WTC11 (cell line): Measurements from ENCODE around the gene PPM1A. TPM values are rescaled to one million over a fixed set of nuclear protein-coding genes. Genes with fewer than 3 reads are reported as not detected.
A peak's percentile ranks its signal among the peaks of the same experiment; 100 is the strongest.

ENCODE experiments used
- ATAC-seq: fragments of 200-7000 bp; cut with Tn5 transposase; 2 replicates; pipeline ENCODE4 v1.10.0; 2021; ENCODE audit warnings: mild to moderate bottlenecking, moderate library complexity
- CTCF ChIA-PET: fragments of 300-600 bp; sonication (Branson Sonifier 250); formaldehyde crosslinking; loops from one replicate; lab custom pipeline; 2021; ENCODE audit warnings: antibody characterized with exemption; lab: Charles Lee
- POLR2A ChIA-PET: fragments of 350-600 bp; sonication (Branson Sonifier 250); formaldehyde crosslinking; loops from one replicate; lab custom pipeline; 2021; ENCODE audit warnings: antibody characterized with exemption; lab: Charles Lee
- DNase-seq: peaks from one replicate; pipeline ENCODE4 v3.0.0; 2021; ENCODE audit warnings: low spot score
- H3K27ac Mint-ChIP-seq: 2 replicates; pipeline ENCODE4 v1.8.0; 2021; ENCODE audit warnings: mixed read lengths
- H3K27me3 Mint-ChIP-seq: 2 replicates; pipeline ENCODE4 v1.8.0; 2021; ENCODE audit warnings: low read depth, mild to moderate bottlenecking, moderate library complexity, mixed read lengths
- H3K36me3 Mint-ChIP-seq: 2 replicates; pipeline ENCODE4 v1.8.0; 2021; ENCODE audit warnings: mixed read lengths
- H3K4me1 Mint-ChIP-seq: 2 replicates; pipeline ENCODE4 v1.8.0; 2022; ENCODE audit warnings: mixed read lengths
- H3K4me3 Mint-ChIP-seq: 2 replicates; pipeline ENCODE4 v1.8.0; 2021; ENCODE audit warnings: mild to moderate bottlenecking, moderate library complexity, mixed read lengths
- H3K9me3 Mint-ChIP-seq: 2 replicates; pipeline ENCODE4 v1.8.0; 2021; ENCODE audit warnings: mixed read lengths
- ATF6 ChIP-seq: sonication (generic); formaldehyde crosslinking; IDR thresholded peaks from 2 replicates; pipeline ENCODE4 v1.8.1; 2023; ENCODE audit warnings: mild to moderate bottlenecking, missing genetic modification reagents
- CREB1 ChIP-seq: sonication (generic); formaldehyde crosslinking; IDR thresholded peaks from 2 replicates; pipeline ENCODE4 v1.8.0; 2023; ENCODE audit warnings: mild to moderate bottlenecking, missing genetic modification reagents
- FOXK1 ChIP-seq: sonication (generic); formaldehyde crosslinking; IDR thresholded peaks from 2 replicates; pipeline ENCODE4 v1.8.0; 2022; ENCODE audit warnings: mild to moderate bottlenecking, moderate library complexity, missing genetic modification reagents
- FOXP4 ChIP-seq: sonication (generic); formaldehyde crosslinking; IDR thresholded peaks from 2 replicates; pipeline ENCODE4 v1.8.0; 2022; ENCODE audit warnings: mild to moderate bottlenecking, missing genetic modification reagents
- GTF2I ChIP-seq: fragments of 250-450 bp; sonication (Bioruptor Pico); conservative IDR thresholded peaks from 2 replicates; pipeline ENCODE4 v1.4.0; 2021; ENCODE audit warnings: mild to moderate bottlenecking
- HMGA2 ChIP-seq: fragments of 250-450 bp; sonication (Bioruptor Pico); IDR thresholded peaks from 2 replicates; pipeline ENCODE4 v1.4.0; 2021; ENCODE audit warnings: mild to moderate bottlenecking, moderate library complexity
- MXD4 ChIP-seq: fragments of 250-450 bp; sonication (Bioruptor Pico); IDR thresholded peaks from 2 replicates; pipeline ENCODE4 v1.8.0; 2021; ENCODE audit warnings: mild to moderate bottlenecking, moderate library complexity, borderline replicate concordance
- NFATC4 ChIP-seq: fragments of 250-450 bp; sonication (Bioruptor Pico); IDR thresholded peaks from 2 replicates; pipeline ENCODE4 v1.9.0; 2021; ENCODE audit warnings: mild to moderate bottlenecking
- SP1 ChIP-seq: sonication (generic); formaldehyde crosslinking; conservative IDR thresholded peaks from 2 replicates; pipeline ENCODE4 v1.8.1; 2022; ENCODE audit warnings: missing genetic modification reagents
- TEAD1 ChIP-seq: sonication (generic); formaldehyde crosslinking; IDR thresholded peaks from 2 replicates; pipeline ENCODE4 v1.8.0; 2022; ENCODE audit warnings: mild to moderate bottlenecking, missing genetic modification reagents
- ZNF281 ChIP-seq: sonication (generic); formaldehyde crosslinking; IDR thresholded peaks from 2 replicates; pipeline ENCODE4 v1.8.0; 2023; ENCODE audit warnings: mild to moderate bottlenecking, missing genetic modification reagents
- total RNA-seq: library from RNA; stranded (reverse); gene quantifications from 3 replicates; pipeline ENCODE4 v1.2.3, GENCODE V29; 2021
- TF ChIP-seq, protein P1 (sequence below): sonication (generic); formaldehyde crosslinking; IDR thresholded peaks from 2 replicates; pipeline ENCODE4 v1.8.1; 2023; ENCODE audit warnings: mild to moderate bottlenecking, missing genetic modification reagents
- TF ChIP-seq, protein P2 (sequence below): fragments of 200-600 bp; IDR thresholded peaks from 2 replicates; pipeline ENCODE4 v1.8.0; 2022; ENCODE audit warnings: antibody characterized with exemption
- TF ChIP-seq, protein P3 (sequence below): fragments of 250-450 bp; sonication (Bioruptor Pico); IDR thresholded peaks from 2 replicates; pipeline ENCODE4 v1.9.0; 2021; ENCODE audit warnings: moderate library complexity, mild to moderate bottlenecking, inconsistent platforms, borderline replicate concordance
- TF ChIP-seq, protein P4 (sequence below): fragments of 250-450 bp; sonication (Bioruptor Pico); IDR thresholded peaks from 2 replicates; pipeline ENCODE4 v1.9.0; 2021; ENCODE audit warnings: mild to moderate bottlenecking
- TF ChIP-seq, protein P5 (sequence below): sonication (generic); formaldehyde crosslinking; IDR thresholded peaks from 2 replicates; pipeline ENCODE4 v1.8.0; 2022; ENCODE audit warnings: mild to moderate bottlenecking, missing genetic modification reagents

The PPM1A gene
- total RNA-seq, 1 experiment from 2014 or later, result 52.5 TPM

- TF ChIP-seq, protein P1, sequence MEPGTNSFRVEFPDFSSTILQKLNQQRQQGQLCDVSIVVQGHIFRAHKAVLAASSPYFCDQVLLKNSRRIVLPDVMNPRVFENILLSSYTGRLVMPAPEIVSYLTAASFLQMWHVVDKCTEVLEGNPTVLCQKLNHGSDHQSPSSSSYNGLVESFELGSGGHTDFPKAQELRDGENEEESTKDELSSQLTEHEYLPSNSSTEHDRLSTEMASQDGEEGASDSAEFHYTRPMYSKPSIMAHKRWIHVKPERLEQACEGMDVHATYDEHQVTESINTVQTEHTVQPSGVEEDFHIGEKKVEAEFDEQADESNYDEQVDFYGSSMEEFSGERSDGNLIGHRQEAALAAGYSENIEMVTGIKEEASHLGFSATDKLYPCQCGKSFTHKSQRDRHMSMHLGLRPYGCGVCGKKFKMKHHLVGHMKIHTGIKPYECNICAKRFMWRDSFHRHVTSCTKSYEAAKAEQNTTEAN, result no peak
- TF ChIP-seq, protein P2, sequence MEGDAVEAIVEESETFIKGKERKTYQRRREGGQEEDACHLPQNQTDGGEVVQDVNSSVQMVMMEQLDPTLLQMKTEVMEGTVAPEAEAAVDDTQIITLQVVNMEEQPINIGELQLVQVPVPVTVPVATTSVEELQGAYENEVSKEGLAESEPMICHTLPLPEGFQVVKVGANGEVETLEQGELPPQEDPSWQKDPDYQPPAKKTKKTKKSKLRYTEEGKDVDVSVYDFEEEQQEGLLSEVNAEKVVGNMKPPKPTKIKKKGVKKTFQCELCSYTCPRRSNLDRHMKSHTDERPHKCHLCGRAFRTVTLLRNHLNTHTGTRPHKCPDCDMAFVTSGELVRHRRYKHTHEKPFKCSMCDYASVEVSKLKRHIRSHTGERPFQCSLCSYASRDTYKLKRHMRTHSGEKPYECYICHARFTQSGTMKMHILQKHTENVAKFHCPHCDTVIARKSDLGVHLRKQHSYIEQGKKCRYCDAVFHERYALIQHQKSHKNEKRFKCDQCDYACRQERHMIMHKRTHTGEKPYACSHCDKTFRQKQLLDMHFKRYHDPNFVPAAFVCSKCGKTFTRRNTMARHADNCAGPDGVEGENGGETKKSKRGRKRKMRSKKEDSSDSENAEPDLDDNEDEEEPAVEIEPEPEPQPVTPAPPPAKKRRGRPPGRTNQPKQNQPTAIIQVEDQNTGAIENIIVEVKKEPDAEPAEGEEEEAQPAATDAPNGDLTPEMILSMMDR, result peak; percentile 95
- TF ChIP-seq CREB1 (CRISPR knock-in tag) (peak; percentile 56; the same call in 1 of the 2 replicates), SP1 (CRISPR knock-in tag) (0 out of 2 replicates have a peak, but pooled peaks have one; percentile 22), FOXP4 (no peak), FOXK1 (CRISPR knock-in tag) (0 out of 2 replicates have a peak, but pooled peaks have one; percentile 20)
- TF ChIP-seq, protein P3, sequence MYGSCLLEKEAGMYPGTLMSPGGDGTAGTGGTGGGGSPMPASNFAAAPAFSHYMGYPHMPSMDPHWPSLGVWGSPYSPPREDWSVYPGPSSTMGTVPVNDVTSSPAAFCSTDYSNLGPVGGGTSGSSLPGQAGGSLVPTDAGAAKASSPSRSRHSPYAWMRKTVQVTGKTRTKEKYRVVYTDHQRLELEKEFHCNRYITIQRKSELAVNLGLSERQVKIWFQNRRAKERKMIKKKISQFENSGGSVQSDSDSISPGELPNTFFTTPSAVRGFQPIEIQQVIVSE (CRISPR knock-in tag), result no peak
- TF ChIP-seq, protein P4, sequence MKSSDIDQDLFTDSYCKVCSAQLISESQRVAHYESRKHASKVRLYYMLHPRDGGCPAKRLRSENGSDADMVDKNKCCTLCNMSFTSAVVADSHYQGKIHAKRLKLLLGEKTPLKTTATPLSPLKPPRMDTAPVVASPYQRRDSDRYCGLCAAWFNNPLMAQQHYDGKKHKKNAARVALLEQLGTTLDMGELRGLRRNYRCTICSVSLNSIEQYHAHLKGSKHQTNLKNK (CRISPR knock-in tag), result no peak
- TF ChIP-seq, protein P5, sequence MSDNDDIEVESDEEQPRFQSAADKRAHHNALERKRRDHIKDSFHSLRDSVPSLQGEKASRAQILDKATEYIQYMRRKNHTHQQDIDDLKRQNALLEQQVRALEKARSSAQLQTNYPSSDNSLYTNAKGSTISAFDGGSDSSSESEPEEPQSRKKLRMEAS (CRISPR knock-in tag), result peak; percentile 68; the same call in 1 of the 2 replicates
Measured at GRCh38 chr14:60331201-60332045, 82.4 kb downstream of the PPM1A start (continued).

GRCh38 chr14:60332046-60332399 is 83.0 kb downstream of the PPM1A start:
- CTCF ChIA-PET, result interaction anchor here (0.6 to 2.2 kb wide), 72 partner anchors 7 to 949 kb away, joined by 3 to 52 read pairs (median 5); partner anchors contain the start of genes PPM1A and SIX6
- POLR2A ChIA-PET, result interaction anchor here (0.8 to 1.6 kb wide), 3 partner anchors 66 to 184 kb away, joined by 4 to 5 read pairs (median 4); no protein-coding TSS in a partner anchor
- no peak for TF ChIP-seq HMGA2 (CRISPR knock-in tag)
- TF ChIP-seq GTF2I (CRISPR knock-in tag), result no peak
- no peak for TF ChIP-seq TEAD1 (CRISPR knock-in tag)
- TF ChIP-seq NFATC4, result no peak
- TF ChIP-seq ZNF281 (CRISPR knock-in tag), result no peak
- no peak for TF ChIP-seq FOXP4
- no peak for TF ChIP-seq MXD4
- no peak for TF ChIP-seq ATF6 (CRISPR knock-in tag)

More at GRCh38 chr14:60332046-60332399, 83.0 kb downstream of the PPM1A start:
- ATAC-seq, result no peak
- no peaks in the 10 kb centered on the region for H3K9me3 Mint-ChIP-seq
- H3K27ac Mint-ChIP-seq, result no peak overlapping the region
- peak overlapping the region; percentile 76 for H3K4me3 Mint-ChIP-seq
- H3K4me1 Mint-ChIP-seq, result peaks cover 30% of the 10 kb centered on the region
- DNase-seq, result no peak
- H3K27me3 Mint-ChIP-seq, result no peaks in the 10 kb centered on the region; the same call in 1 of the 2 replicates
- no peaks in the 10 kb centered on the region for H3K36me3 Mint-ChIP-seq
